HepG2 (cell line): ENCODE results near the gene PPP1CA.

ENCODE experiments used
- EZH2 ChIP-seq: conservative IDR thresholded peaks from 2 replicates; pipeline ENCODE4 v1.6.1; 2012; ENCODE audit warnings: mild to moderate bottlenecking, low read depth, low read length, moderate library complexity
- POLR2A ChIP-seq, 2 experiments: IDR thresholded peaks; 2 replicates each; pipeline ENCODE4 v1.6.1; 2011; ENCODE audit warnings: low read depth in 2 of 2, low read length in 2 of 2, mild to moderate bottlenecking in 1 of 2, moderate library complexity in 1 of 2; ENCODE audit not compliant: insufficient read depth in 1 of 2
- XRCC5 ChIP-seq: fragments of 200-400 bp; formaldehyde crosslinking; optimal IDR thresholded peaks from 2 replicates; pipeline ENCODE3; 2017; ENCODE audit warnings: mild to moderate bottlenecking, low read length
- ZNF503 ChIP-seq: sonication (generic); formaldehyde crosslinking; IDR thresholded peaks from 2 replicates; pipeline ENCODE4 v1.4.0; 2020; ENCODE audit warnings: missing genetic modification reagents
- ZNF567 ChIP-seq: sonication (generic); formaldehyde crosslinking; IDR thresholded peaks from 2 replicates; pipeline ENCODE4 v1.8.1; 2023; ENCODE audit warnings: mild to moderate bottlenecking, missing genetic modification reagents, borderline replicate concordance
- TF ChIP-seq, protein P1 (sequence below): sonication (generic); formaldehyde crosslinking; IDR thresholded peaks from 2 replicates; pipeline ENCODE4 v1.5.0; 2020; ENCODE audit warnings: mild to moderate bottlenecking, missing genetic modification reagents, moderate library complexity
- TF ChIP-seq, protein P2 (sequence below): sonication (generic); formaldehyde crosslinking; IDR thresholded peaks from 2 replicates; pipeline ENCODE4 v1.4.0; 2020; ENCODE audit warnings: mild to moderate bottlenecking, missing genetic modification reagents

GRCh38 chr11:67390947-67391303 is 10.7 kb downstream of the PPP1CA start:
- TF ChIP-seq XRCC5 = no peak
- TF ChIP-seq ZNF567 (CRISPR knock-in tag) = no peak
- TF ChIP-seq EZH2 = no peak
- TF ChIP-seq, protein P1, sequence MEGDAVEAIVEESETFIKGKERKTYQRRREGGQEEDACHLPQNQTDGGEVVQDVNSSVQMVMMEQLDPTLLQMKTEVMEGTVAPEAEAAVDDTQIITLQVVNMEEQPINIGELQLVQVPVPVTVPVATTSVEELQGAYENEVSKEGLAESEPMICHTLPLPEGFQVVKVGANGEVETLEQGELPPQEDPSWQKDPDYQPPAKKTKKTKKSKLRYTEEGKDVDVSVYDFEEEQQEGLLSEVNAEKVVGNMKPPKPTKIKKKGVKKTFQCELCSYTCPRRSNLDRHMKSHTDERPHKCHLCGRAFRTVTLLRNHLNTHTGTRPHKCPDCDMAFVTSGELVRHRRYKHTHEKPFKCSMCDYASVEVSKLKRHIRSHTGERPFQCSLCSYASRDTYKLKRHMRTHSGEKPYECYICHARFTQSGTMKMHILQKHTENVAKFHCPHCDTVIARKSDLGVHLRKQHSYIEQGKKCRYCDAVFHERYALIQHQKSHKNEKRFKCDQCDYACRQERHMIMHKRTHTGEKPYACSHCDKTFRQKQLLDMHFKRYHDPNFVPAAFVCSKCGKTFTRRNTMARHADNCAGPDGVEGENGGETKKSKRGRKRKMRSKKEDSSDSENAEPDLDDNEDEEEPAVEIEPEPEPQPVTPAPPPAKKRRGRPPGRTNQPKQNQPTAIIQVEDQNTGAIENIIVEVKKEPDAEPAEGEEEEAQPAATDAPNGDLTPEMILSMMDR (CRISPR knock-in tag) = no peak
- TF ChIP-seq, protein P2, sequence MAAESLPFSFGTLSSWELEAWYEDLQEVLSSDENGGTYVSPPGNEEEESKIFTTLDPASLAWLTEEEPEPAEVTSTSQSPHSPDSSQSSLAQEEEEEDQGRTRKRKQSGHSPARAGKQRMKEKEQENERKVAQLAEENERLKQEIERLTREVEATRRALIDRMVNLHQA = no peak
- no peak for TF ChIP-seq POLR2A (IDR thresholded peaks at IDR 0.05; ENCODE audit: insufficient read depth in 1 of 2, low read depth in 2 of 2, low read length in 2 of 2)
- TF ChIP-seq ZNF503 (CRISPR knock-in tag) = no peak
